HFF-Myc (cell line): ENCODE measurements around the gene RORC.
A peak's percentile ranks its signal among the peaks of the same experiment; 100 is the strongest.

Source experiments
- DNase-seq: peaks from one replicate; pipeline ENCODE4 v3.0.0-alpha.2; 2011; ENCODE audit warnings: low read depth; ENCODE audit errors: extremely low read depth
- H3K4me3 ChIP-seq: replicated peaks from 2 replicates; pipeline ENCODE4 v1.5.1; 2011; ENCODE audit warnings: low read depth, mild to moderate bottlenecking, control low read depth, low read length
- CTCF ChIP-seq: IDR thresholded peaks from 2 replicates; pipeline ENCODE4 v1.5.1; 2012; ENCODE audit warnings: mild to moderate bottlenecking, low read depth, low read length, control low read depth; ENCODE audit errors: missing control alignments

The RORC gene

DNA sequence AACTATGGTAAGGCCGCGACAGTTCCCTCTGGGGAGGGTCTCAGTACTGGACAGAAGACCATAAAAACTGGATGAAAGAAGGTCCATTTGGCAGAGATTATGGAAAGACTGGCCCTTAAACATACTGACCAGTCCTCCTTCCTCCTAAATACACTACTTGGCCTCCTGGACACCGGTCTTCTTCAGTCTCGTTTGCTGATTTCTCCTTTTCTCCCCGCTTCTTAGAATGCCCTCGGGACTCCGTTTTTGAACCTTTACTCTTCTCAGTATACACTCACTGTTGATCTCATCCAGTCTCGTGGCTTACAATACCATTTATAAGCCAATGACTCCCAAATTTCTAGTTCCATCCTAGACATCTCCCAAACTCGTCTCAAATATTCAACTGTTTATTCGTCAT is 67.6 kb downstream of the RORC start:
- DNase-seq = no peak
- H3K4me3 ChIP-seq = peak overlapping the region; percentile 72
- no peak for TF ChIP-seq CTCF

DNA sequence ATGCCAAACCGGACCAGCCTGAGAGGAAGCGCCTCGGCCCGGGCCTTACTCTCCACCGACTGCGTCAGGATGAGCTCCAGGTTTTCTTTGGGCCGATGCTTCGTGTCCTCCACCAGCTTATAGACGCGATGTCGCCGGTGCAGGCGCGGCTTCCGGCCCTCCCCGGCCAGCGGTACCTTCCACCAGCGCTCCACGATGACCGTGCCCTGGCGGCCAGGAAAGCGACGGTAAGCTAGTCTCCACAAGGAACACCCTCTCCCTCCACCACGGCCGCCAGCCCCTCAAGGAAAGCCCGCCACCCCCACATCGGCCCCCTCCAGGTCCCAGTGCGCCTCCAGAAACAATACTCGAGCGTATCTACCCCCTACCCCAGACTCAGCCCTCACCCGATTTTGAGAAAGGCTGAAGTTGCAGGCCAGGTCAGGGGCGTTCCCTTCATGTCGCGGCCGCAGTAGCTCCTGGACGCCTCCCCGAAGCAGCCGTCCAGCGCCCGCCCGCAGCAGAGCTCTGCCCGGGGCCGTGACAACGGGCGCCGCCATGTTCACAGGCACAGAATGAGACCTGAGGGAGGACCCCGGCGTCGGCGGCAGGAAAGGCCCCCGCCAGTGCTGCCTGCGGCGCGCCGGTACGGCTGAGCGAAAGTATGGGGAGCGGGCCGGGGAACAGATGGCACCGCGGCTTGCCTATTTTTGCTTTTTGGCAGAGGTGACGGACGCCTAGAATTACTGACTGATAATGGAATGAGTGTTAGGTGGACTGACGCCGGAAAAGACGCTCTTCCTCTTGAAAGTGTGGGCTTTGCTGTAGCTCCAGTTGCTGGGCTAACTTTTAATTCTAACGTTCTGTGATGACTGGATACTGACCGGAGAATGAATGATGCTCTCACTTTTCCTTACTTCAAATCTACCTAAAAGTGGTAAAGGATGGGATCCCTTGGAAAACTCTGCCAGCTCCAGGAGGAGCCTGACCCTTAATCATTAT is 68.4 kb downstream of the RORC start, which contains the start of gene MRPL9:
MRPL9 (minus strand) TSS at position 556 of the 981 bp plus-strand sequence; CDS start at position 539, 17 bp downstream.
- no peak for TF ChIP-seq CTCF
- peak; percentile 29 for DNase-seq
- H3K4me3 ChIP-seq = peak within 1 kb of the TSS; percentile 72

GRCh38 chr1:151760597-151761385 is 70.8 kb downstream of the RORC start:
- TF ChIP-seq CTCF = no peak
- DNase-seq = no peak
- H3K4me3 ChIP-seq = no peak overlapping the region

DNA sequence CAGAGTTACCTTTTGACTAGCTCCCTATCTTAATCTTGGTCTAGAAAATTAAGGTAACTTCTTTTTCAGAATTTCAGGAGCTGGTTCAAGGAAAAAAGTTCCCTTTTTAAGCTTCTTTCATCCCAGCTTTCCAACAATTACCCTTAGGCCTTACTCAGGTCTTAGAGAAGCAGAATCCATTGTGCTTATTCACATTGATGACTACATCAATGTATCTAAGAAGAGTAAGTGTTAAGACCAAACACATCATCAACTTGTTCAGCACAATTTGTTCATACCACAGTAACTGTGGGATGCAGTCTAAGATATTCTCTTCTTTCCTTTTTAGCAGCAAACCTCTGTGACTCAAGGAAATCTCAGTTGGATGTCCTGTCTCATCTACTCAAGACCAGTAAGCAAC is 72.4 kb downstream of the RORC start:
- no peak overlapping the region for H3K4me3 ChIP-seq
- no peak for DNase-seq
- TF ChIP-seq CTCF = no peak

DNA sequence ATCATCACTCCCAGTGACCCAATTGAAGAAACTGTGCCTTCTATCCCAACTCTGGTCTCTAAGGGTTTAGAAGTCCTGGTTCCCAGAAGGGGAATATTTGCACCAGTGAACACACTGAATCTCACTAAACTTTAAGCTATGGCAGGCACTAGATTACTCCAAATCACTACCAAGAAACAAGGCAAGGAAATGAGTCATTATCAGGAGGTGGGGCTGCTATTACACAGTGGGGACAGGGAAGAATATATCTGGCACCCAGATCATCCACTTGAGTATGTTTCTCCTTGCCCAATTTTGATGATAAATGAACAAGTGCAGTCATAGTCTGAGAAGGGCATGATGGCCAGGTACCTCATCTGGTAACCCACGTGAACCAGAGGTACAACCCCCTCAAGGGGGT is 75.3 kb downstream of the RORC start:
- H3K4me3 ChIP-seq = no peak overlapping the region

More for the DNA sequence above, 75.3 kb downstream of the RORC start:
- TF ChIP-seq CTCF = no peak
- no peak for DNase-seq
